MM.1S (cell line): Measurements from ENCODE around the gene MOB3B.

Experiments
- CTCF ChIP-seq: fragments of 300-600 bp; sonication (generic); IDR thresholded peaks from 2 replicates; pipeline ENCODE4 v1.5.1; 2016; ENCODE audit warnings: antibody characterized with exemption, low read length, mixed read lengths
- EZH2 ChIP-seq: fragments of 300-600 bp; sonication (generic); optimal IDR thresholded peaks from 2 replicates; pipeline ENCODE3; 2017; ENCODE audit warnings: low read depth, mild to moderate bottlenecking, antibody characterized with exemption, low read length, mixed read lengths
- EZH2phosphoT487 ChIP-seq: fragments of 300-600 bp; sonication (generic); IDR thresholded peaks from 2 replicates; pipeline ENCODE4 v1.6.1; 2018; ENCODE audit warnings: antibody characterized with exemption, low read length

GRCh38 chr9:27421577-27421976 is 108.0 kb downstream of the MOB3B start:
- TF ChIP-seq CTCF (no peak), EZH2 (no peak), EZH2phosphoT487 (no peak)
